Brain microvascular endothelial cell (primary cell): ENCODE measurements around the gene HBZ.
A peak's percentile ranks its signal among the peaks of the same experiment; 100 is the strongest.

ENCODE experiments used
- DNase-seq: peaks from one replicate; pipeline ENCODE4 v3.0.0-alpha.2; 2020
- H3K27ac ChIP-seq: fragments of 250-450 bp; sonication (Bioruptor Pico); 2 replicates; pipeline ENCODE4 v1.5.1; 2020; ENCODE audit warnings: mild to moderate bottlenecking, moderate library complexity
- H3K27me3 ChIP-seq: fragments of 250-450 bp; sonication (Bioruptor Pico); replicated peaks from 2 replicates; pipeline ENCODE4 v1.5.1; 2020; ENCODE audit warnings: mild to moderate bottlenecking
- H3K36me3 ChIP-seq: fragments of 250-450 bp; sonication (Bioruptor Pico); replicated peaks from 2 replicates; pipeline ENCODE4 v1.5.1; 2020; ENCODE audit warnings: mild to moderate bottlenecking
- H3K4me3 ChIP-seq: 2 replicates; pipeline ENCODE4 v1.5.1; 2011; ENCODE audit warnings: low read depth, mild to moderate bottlenecking, control low read depth, low read length, moderate library complexity
- CTCF ChIP-seq: IDR thresholded peaks from 2 replicates; pipeline ENCODE4 v1.5.1; 2011; ENCODE audit warnings: low read depth, mild to moderate bottlenecking, moderate library complexity, low read length, control low read depth, inconsistent platforms; ENCODE audit errors: missing control alignments
- in situ Hi-C: cut with HindIII; loops from 2 replicates; pipeline ENCODE4 v1.10.0; 2017; ENCODE audit warnings: low sequenced_read_pairs, low pct_ligation_motif_present

Gene HBZ

GRCh38 chr16:129075-129474 lies 23.4 kb upstream of the HBZ start:
- H3K27ac ChIP-seq, result no peak overlapping the region
- DNase-seq, result no peak
- no peaks in the 10 kb centered on the region for H3K36me3 ChIP-seq
- H3K4me3 ChIP-seq, result no peak overlapping the region
- TF ChIP-seq CTCF, result no peak
- H3K27me3 ChIP-seq, result no peaks in the 10 kb centered on the region
- in situ Hi-C loops, result no loop called here

- no peaks in the 10 kb centered on the region for H3K36me3 ChIP-seq
- TF ChIP-seq CTCF, result no peak
- in situ Hi-C loops, result no loop called here
- H3K27ac ChIP-seq, result no peak overlapping the region
- DNase-seq, result no peak
- no peaks in the 10 kb centered on the region for H3K27me3 ChIP-seq
- no peak overlapping the region for H3K4me3 ChIP-seq
Measured at GRCh38 chr16:130533-131173, 21.8 kb upstream of the HBZ start.

GRCh38 chr16:132120-132519 lies 20.3 kb upstream of the HBZ start:
- no peak for DNase-seq
- TF ChIP-seq CTCF, result no peak
- H3K4me3 ChIP-seq, result no peak overlapping the region
- H3K27me3 ChIP-seq, result no peaks in the 10 kb centered on the region
- in situ Hi-C loops, result no loop called here
- no peaks in the 10 kb centered on the region for H3K36me3 ChIP-seq
- H3K27ac ChIP-seq, result no peak overlapping the region

GRCh38 chr16:133716-134115 lies 18.7 kb upstream of the HBZ start:
- in situ Hi-C loops, result no loop called here
- no peak overlapping the region for H3K27ac ChIP-seq
- H3K4me3 ChIP-seq, result no peak overlapping the region
- no peaks in the 10 kb centered on the region for H3K27me3 ChIP-seq
- no peak for TF ChIP-seq CTCF
- no peaks in the 10 kb centered on the region for H3K36me3 ChIP-seq
- DNase-seq, result no peak

GRCh38 chr16:138049-138417 lies 14.4 kb upstream of the HBZ start:
- in situ Hi-C loops, result no loop called here
- no peaks in the 10 kb centered on the region for H3K27me3 ChIP-seq
- peak overlapping the region; percentile 69 for H3K4me3 ChIP-seq
- peak; percentile 1 for DNase-seq
- no peaks in the 10 kb centered on the region for H3K36me3 ChIP-seq
- no peak for TF ChIP-seq CTCF
- H3K27ac ChIP-seq, result peak overlapping the region; percentile 17
